ENCODE results near the gene HS3ST3A1.

HS3ST3A1 gene

GRCh38 chr17:13485327-13485726 is 116.4 kb downstream of the HS3ST3A1 start:
- DNase-seq, result no peak

- no peak for DNase-seq
These were observed 117.7 kb downstream of the HS3ST3A1 start for GRCh38 chr17:13484020-13484419.

- DNase-seq, result no peak
These were observed 120.9 kb downstream of the HS3ST3A1 start for GRCh38 chr17:13480877-13481276.

- DNase-seq, result no peak
These were observed 123.4 kb downstream of the HS3ST3A1 start for GRCh38 chr17:13478326-13478830.

GRCh38 chr17:13477180-13477611 is 124.5 kb downstream of the HS3ST3A1 start:
- DNase-seq, result no peak

- DNase-seq, result no peak
These were observed 125.0 kb downstream of the HS3ST3A1 start for GRCh38 chr17:13476720-13477119.

GRCh38 chr17:13475574-13476223 is 126.0 kb downstream of the HS3ST3A1 start:
- DNase-seq, result no peak

GRCh38 chr17:13474073-13474800 is 127.5 kb downstream of the HS3ST3A1 start:
- no peak for DNase-seq

GRCh38 chr17:13465678-13466077 is 136.1 kb downstream of the HS3ST3A1 start:
- DNase-seq, result no peak

GRCh38 chr17:13462673-13463124 is 139.0 kb downstream of the HS3ST3A1 start:
- DNase-seq, result no peak

GRCh38 chr17:13462146-13462545 is 139.6 kb downstream of the HS3ST3A1 start:
- DNase-seq, result no peak

GRCh38 chr17:13460261-13461000 is 141.3 kb downstream of the HS3ST3A1 start:
- DNase-seq, result no peak

GRCh38 chr17:13457783-13458182 is 143.9 kb downstream of the HS3ST3A1 start:
- no peak for DNase-seq
